Astrocyte of the cerebellum (primary cell): ENCODE measurements around the gene RBM10.
A peak's percentile ranks its signal among the peaks of the same experiment; 100 is the strongest.
"Not testable (repeated sequence)": the region's sequence is repeated elsewhere in the genome, so short reads cannot be mapped to it uniquely, and the experiment has no call there.

Experiments used
- DNase-seq: peaks from one replicate; pipeline ENCODE4 v3.0.0-alpha.2; 2011; ENCODE audit warnings: low read depth
- H3K4me3 ChIP-seq: 2 replicates; pipeline ENCODE4 v1.5.1; 2011; ENCODE audit warnings: mild to moderate bottlenecking, low read depth, low read length, moderate library complexity
- CTCF ChIP-seq: IDR thresholded peaks from 2 replicates; pipeline ENCODE4 v1.5.1; 2012; ENCODE audit warnings: low read length, low read depth, moderate library complexity, mild to moderate bottlenecking; ENCODE audit errors: missing control alignments
- in situ Hi-C: cut with HindIII; loops from 2 replicates; pipeline ENCODE4 v1.10.0; 2017; ENCODE audit warnings: low sequenced_read_pairs

Gene RBM10

GRCh38 chrX:47144626-47145394 is at the start of gene RBM10, which contains the start of gene NDUFB11:
TSS of gene RBM10 (plus strand) at chrX:47145221. CDS start at chrX:47147482, 2,261 bp downstream.
TSS of gene NDUFB11 (minus strand) at chrX:47144702. CDS start at chrX:47144679, 23 bp downstream.
- peak within 1 kb of the TSS; percentile 74 for H3K4me3 ChIP-seq
- peak; percentile 88 for DNase-seq
- peak; percentile 71 for TF ChIP-seq CTCF
- in situ Hi-C loops, result no loop called here

- no peak for TF ChIP-seq CTCF
- no peak overlapping the region for H3K4me3 ChIP-seq
- DNase-seq, result no peak
- in situ Hi-C loops, result no loop called here
Measured at GRCh38 chrX:47097018-47097417, 48.0 kb upstream of the RBM10 start.

GRCh38 chrX:47098338-47099094 is 46.5 kb upstream of the RBM10 start:
- H3K4me3 ChIP-seq, result no peak overlapping the region
- in situ Hi-C loops, result no loop called here
- no peak for TF ChIP-seq CTCF
- no peak for DNase-seq

GRCh38 chrX:47101206-47101605 is 43.8 kb upstream of the RBM10 start:
- no peak for TF ChIP-seq CTCF
- no peak overlapping the region for H3K4me3 ChIP-seq
- DNase-seq, result no peak
- in situ Hi-C loops, result no loop called here

- H3K4me3 ChIP-seq, DNase-seq, in situ Hi-C loops: not testable (repeated sequence)
Measured at GRCh38 chrX:47110936-47111615, 33.9 kb upstream of the RBM10 start.

GRCh38 chrX:47112316-47112954 is 32.6 kb upstream of the RBM10 start:
- in situ Hi-C loops, result no loop called here
- DNase-seq, result no peak
- no peak overlapping the region for H3K4me3 ChIP-seq
- TF ChIP-seq CTCF, result no peak

- in situ Hi-C loops, DNase-seq: not testable (repeated sequence)
Measured at GRCh38 chrX:47116551-47117110, 28.4 kb upstream of the RBM10 start.

GRCh38 chrX:47124466-47124865 is 20.6 kb upstream of the RBM10 start:
- DNase-seq, in situ Hi-C loops, H3K4me3 ChIP-seq: not testable (repeated sequence)

More at GRCh38 chrX:47116551-47117110, 28.4 kb upstream of the RBM10 start:
- not testable (repeated sequence) for H3K4me3 ChIP-seq
